ENCODE results near the gene BIRC3. TPM values are rescaled to one million over a fixed set of nuclear protein-coding genes. Genes with fewer than 3 reads are reported as not detected.

Gene BIRC3
- total RNA-seq, 2 experiments from 2014 or later = 135 to 139 TPM

DNA sequence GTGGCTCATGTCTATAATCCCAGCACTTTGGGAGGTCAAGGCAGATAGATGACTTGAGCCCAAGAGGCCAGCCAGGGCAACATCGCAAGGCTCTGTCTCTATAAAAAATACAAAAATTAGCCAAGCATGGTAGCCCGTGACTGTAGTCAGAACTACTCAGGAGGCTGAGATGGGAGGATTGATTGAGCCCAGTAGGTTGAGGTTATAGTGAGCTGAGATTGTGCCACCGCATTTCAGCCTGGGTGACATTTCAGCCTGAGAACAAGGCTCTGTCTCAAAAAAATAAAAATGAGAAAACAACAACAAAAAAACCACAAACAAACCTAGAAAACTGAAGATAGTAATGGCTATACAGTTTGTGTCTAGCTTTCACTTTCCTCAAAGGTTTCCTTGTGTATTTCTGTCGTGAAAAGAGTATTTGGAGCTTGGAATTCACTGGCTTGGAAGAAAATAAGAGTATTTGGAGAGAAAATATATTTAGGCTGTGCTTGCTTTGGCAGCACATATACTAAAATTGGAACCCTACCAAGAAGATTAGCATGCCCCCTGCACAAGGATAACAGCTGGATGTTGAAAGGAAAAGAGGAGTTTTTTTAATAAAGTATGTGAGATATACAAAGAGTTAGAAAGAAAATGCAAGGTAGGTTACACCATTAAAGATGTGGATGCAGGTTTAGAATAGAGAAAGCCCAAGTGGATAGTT lies 3.9 kb upstream of the BIRC3 start:
- DNase-seq = no peak
- Mint-ChIP-seq H3K4me3 (peak overlapping the region; percentile 68), H3K9me3 (no peaks in the 10 kb centered on the region), H3K36me3 (peaks cover 10% of the 10 kb centered on the region), H3K27me3 (no peaks in the 10 kb centered on the region), H3K27ac (peak overlapping the region; percentile 96), H3K4me1 (ENCODE audit: low read depth) (peaks cover 56% of the 10 kb centered on the region)
- ChIA-PET POLR2A (interaction anchor here (1.1 to 1.4 kb wide), 2 partner anchors 13 to 20 kb away, joined by 3 read pairs; no protein-coding TSS in a partner anchor), CTCF (interaction anchor here (1.8 to 13.3 kb wide), 3 partner anchors 8 to 29 kb away, joined by 8 to 288 read pairs (median 10); no protein-coding TSS in a partner anchor)
- intact Hi-C loops (cut with micrococcal nuclease) = no loop called here

DNA sequence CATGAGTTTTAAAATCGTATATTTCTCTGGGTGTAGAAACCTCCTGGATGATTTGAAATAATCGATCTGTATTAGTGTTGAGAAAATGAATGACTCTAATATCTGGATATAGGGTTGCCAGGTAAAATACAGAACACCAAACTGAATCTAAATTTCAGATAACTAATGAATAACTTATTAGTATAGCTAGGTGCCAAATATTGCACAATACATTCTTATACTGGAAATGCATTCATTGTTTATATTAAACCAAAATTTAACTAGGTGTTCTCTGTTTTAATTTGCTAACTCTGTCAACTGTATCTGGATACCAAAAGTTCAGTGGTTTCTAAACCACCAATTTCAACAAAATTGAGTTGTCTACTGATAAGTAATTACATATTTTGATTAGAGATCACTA lies 2.5 kb upstream of the BIRC3 start:
- Mint-ChIP-seq H3K27me3 (no peaks in the 10 kb centered on the region), H3K9me3 (no peaks in the 10 kb centered on the region), H3K27ac (peak overlapping the region; percentile 88), H3K4me1 (ENCODE audit: low read depth) (peaks cover 51% of the 10 kb centered on the region), H3K36me3 (peaks cover 22% of the 10 kb centered on the region), H3K4me3 (peak overlapping the region; percentile 24)
- DNase-seq = no peak
- intact Hi-C loops (cut with micrococcal nuclease) = no loop called here
- POLR2A ChIA-PET = interaction anchor here (1.1 kb wide), 1 partner anchor 14 kb away, joined by 6 read pairs; no protein-coding TSS in a partner anchor
- CTCF ChIA-PET = interaction anchor here (0.7 to 13.3 kb wide), 5 partner anchors 9 to 27 kb away, joined by 3 to 288 read pairs (median 8); no protein-coding TSS in a partner anchor

DNA sequence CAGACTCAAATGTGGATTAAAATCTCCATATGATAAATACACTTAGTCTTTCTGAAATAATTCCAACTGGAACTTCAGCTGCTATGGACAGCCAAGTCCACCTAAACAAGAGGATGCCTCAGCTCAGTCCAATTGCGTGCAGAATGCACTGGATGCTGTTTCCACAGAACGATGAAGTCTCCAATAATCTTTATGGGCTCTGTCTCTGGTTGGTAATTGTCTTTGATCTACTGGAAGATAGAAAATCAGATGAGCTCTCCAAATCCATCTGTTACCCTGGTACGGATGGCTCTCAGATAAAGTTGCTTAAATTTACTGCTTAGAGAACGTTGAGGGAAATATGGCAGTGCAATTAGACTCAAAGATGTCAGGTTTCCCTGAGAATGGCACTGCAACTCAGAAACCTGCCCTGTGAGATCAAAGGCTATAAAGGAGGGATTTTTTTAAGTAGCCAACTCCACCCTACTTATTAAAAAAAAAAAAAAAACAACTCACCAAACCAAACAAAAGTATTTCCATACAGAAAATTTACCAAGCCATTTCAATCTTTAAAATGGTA lies 859 bp upstream of the BIRC3 start:
- peak overlapping the region; percentile 100 for H3K27ac Mint-ChIP-seq
- ChIA-PET CTCF (interaction anchor here (0.8 to 13.3 kb wide), 4 partner anchors 9 to 103 kb away, joined by 3 to 288 read pairs (median 6); no protein-coding TSS in a partner anchor), POLR2A (interaction anchor here (1.5 to 3.2 kb wide), 2 partner anchors 9 to 22 kb away, joined by 3 to 19 read pairs; no protein-coding TSS in a partner anchor)
- peaks cover 36% of the 10 kb centered on the region for H3K36me3 Mint-ChIP-seq
- DNase-seq = no peak
- no peaks in the 10 kb centered on the region for H3K9me3 Mint-ChIP-seq
- intact Hi-C loops (cut with micrococcal nuclease) = no loop called here
- peaks cover 52% of the 10 kb centered on the region for H3K4me1 Mint-ChIP-seq (ENCODE audit: low read depth)
- H3K4me3 Mint-ChIP-seq = peak overlapping the region; percentile 95
- H3K27me3 Mint-ChIP-seq = no peaks in the 10 kb centered on the region

DNA sequence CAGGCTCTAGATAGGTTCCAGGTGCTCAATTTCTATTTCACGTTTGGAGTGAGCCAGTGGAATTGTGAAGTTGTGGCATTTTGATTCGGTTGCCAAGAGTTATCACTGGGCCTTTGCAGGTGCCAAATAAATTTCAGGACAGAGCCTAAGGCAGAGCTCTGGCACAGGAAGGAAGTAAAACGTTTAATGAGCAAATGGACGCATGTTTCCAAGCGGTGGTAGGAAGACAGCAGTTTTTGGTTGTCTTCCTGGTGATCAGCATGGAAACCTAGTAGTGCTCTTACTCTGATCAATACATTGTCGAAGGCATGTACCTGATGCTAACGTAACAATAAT lies 452 bp downstream of the BIRC3 start:
- H3K27ac Mint-ChIP-seq = peak overlapping the region; percentile 100
- peaks cover 55% of the 10 kb centered on the region for H3K4me1 Mint-ChIP-seq (ENCODE audit: low read depth)
- H3K27me3 Mint-ChIP-seq = no peaks in the 10 kb centered on the region
- CTCF ChIA-PET = interaction anchor here (0.9 to 13.3 kb wide), 12 partner anchors 9 to 349 kb away, joined by 3 to 288 read pairs (median 7); no protein-coding TSS in a partner anchor
- intact Hi-C loops (cut with micrococcal nuclease) = loop anchor here (1.0 kb wide), 7 partner anchors 11 to 792 kb away; partner anchors contain the start of genes BIRC2 and DYNC2H1
- POLR2A ChIA-PET = interaction anchor here (0.5 to 3.2 kb wide), 8 partner anchors 9 to 272 kb away, joined by 3 to 19 read pairs (median 6); partner anchors contain the start of gene BIRC2
- H3K36me3 Mint-ChIP-seq = peaks cover 49% of the 10 kb centered on the region
- DNase-seq = no peak
- no peaks in the 10 kb centered on the region for H3K9me3 Mint-ChIP-seq
- peak overlapping the region; percentile 95 for H3K4me3 Mint-ChIP-seq

DNA sequence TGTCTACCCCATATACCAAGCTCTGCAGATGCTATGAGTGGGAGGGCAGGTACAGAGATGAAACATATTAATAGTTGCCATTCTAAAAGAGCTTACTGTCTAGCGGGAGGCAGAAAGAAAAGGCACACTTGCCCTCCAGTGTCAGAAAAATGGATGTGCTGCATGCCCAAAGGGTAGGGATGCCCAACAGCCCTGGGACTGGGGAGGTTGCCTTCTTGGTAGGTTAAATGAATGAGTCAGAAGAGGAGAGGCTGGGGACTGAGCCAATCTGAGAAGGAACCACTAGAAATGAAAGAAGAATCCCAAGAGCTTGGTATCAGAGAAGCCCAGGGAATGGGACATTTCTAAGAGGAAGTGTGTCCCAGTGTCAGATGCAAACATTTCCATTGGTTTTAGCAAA lies 1.2 kb downstream of the BIRC3 start:
- intact Hi-C loops (cut with micrococcal nuclease) = loop anchor here (1.0 kb wide), 2 partner anchors 24 to 30 kb away; no protein-coding TSS in a partner anchor
- CTCF ChIA-PET = interaction anchor here (0.6 to 13.3 kb wide), 16 partner anchors 9 to 348 kb away, joined by 3 to 288 read pairs (median 5); no protein-coding TSS in a partner anchor

DNA sequence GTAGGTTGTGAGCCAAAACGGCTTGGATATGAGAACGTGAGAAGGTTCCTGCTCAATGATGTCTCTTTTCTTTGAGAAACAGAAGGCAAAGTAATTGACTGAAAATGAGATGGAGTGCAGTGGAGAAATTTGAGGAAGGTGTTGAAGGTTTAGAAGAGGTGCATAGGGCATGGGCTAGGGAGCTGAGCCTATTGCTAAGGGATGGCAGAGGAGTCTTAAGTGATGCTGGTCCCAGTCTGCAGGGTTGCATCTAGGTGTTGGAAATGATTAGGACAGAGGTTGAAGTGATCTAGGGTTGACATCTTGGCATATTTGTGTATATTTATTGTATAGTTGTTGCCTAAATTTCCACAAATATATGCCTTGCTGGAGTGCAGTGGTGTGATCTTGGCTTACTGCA lies 2.3 kb downstream of the BIRC3 start:
- POLR2A ChIA-PET = interaction anchor here (0.6 to 1.3 kb wide), 4 partner anchors 8 to 26 kb away, joined by 3 to 4 read pairs (median 3); no protein-coding TSS in a partner anchor

More for the DNA sequence above, 1.2 kb downstream of the BIRC3 start:
- Mint-ChIP-seq H3K4me3 (peak overlapping the region; percentile 95), H3K27me3 (no peaks in the 10 kb centered on the region), H3K4me1 (ENCODE audit: low read depth) (peaks cover 55% of the 10 kb centered on the region), H3K9me3 (no peaks in the 10 kb centered on the region), H3K36me3 (peaks cover 52% of the 10 kb centered on the region), H3K27ac (peak overlapping the region; percentile 100)
- peak; percentile 83 for DNase-seq
- POLR2A ChIA-PET = interaction anchor here (1.0 to 3.2 kb wide), 8 partner anchors 9 to 271 kb away, joined by 3 to 19 read pairs (median 6); partner anchors contain the start of gene BIRC2

DNA sequence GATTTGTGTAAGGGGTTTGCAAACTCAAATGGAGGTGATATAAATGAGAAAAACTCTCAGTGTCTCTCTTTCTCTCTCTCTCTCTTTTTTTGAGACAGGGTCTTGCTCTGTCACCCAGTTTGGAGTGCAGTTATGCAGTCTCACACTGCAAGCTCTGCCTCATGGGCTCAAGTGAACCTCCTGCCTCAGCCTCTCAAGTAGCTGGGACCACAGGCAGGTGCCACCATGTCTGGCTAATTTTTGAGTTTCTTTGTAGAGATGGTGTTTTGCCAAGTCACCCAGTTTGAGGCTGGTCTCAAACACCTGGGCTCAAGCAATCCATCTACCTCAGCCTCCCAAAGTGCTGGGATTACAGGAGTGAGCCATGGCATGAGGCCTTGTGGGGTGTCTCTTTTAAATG lies 2.9 kb downstream of the BIRC3 start:
- ChIA-PET POLR2A (interaction anchor here (0.7 to 1.3 kb wide), 3 partner anchors 9 to 26 kb away, joined by 3 to 4 read pairs (median 3); no protein-coding TSS in a partner anchor), CTCF (interaction anchor here (1.2 to 13.3 kb wide), 5 partner anchors 12 to 28 kb away, joined by 5 to 288 read pairs (median 15); no protein-coding TSS in a partner anchor)
- intact Hi-C loops (cut with micrococcal nuclease) = loop anchor here (10.0 kb wide), 1 partner anchor 405 kb away; the partner anchor contains the start of genes ANGPTL5 and CEP126
- H3K9me3 Mint-ChIP-seq = no peaks in the 10 kb centered on the region
- H3K27me3 Mint-ChIP-seq = no peaks in the 10 kb centered on the region
- H3K4me1 Mint-ChIP-seq (ENCODE audit: low read depth) = peaks cover 55% of the 10 kb centered on the region
- DNase-seq = no peak
- H3K36me3 Mint-ChIP-seq = peaks cover 64% of the 10 kb centered on the region
- peak overlapping the region; percentile 100 for H3K27ac Mint-ChIP-seq
- peak overlapping the region; percentile 95 for H3K4me3 Mint-ChIP-seq

More for the DNA sequence above, 2.3 kb downstream of the BIRC3 start:
- CTCF ChIA-PET = interaction anchor here (0.7 to 13.3 kb wide), 7 partner anchors 12 to 68 kb away, joined by 3 to 288 read pairs (median 6); no protein-coding TSS in a partner anchor
- no peaks in the 10 kb centered on the region for H3K27me3 Mint-ChIP-seq
- intact Hi-C loops (cut with micrococcal nuclease) = no loop called here
- peaks cover 58% of the 10 kb centered on the region for H3K36me3 Mint-ChIP-seq
- peak overlapping the region; percentile 95 for H3K4me3 Mint-ChIP-seq
- H3K27ac Mint-ChIP-seq = peak overlapping the region; percentile 100
- H3K4me1 Mint-ChIP-seq (ENCODE audit: low read depth) = peaks cover 53% of the 10 kb centered on the region
- DNase-seq = no peak
- no peaks in the 10 kb centered on the region for H3K9me3 Mint-ChIP-seq

- Mint-ChIP-seq H3K4me1 (ENCODE audit: low read depth) (peaks cover 50% of the 10 kb centered on the region), H3K36me3 (peaks cover 64% of the 10 kb centered on the region), H3K27me3 (no peaks in the 10 kb centered on the region), H3K9me3 (no peaks in the 10 kb centered on the region), H3K27ac (peak overlapping the region; percentile 100), H3K4me3 (peak overlapping the region; percentile 95)
- POLR2A ChIA-PET = interaction anchor here (1.1 to 1.3 kb wide), 2 partner anchors 12 to 27 kb away, joined by 3 to 4 read pairs; no protein-coding TSS in a partner anchor
- CTCF ChIA-PET = interaction anchor here (1.2 to 13.3 kb wide), 4 partner anchors 15 to 29 kb away, joined by 5 to 288 read pairs (median 29); no protein-coding TSS in a partner anchor
- no peak for DNase-seq
- intact Hi-C loops (cut with micrococcal nuclease) = loop anchor here (10.0 kb wide), 1 partner anchor 406 kb away; the partner anchor contains the start of genes ANGPTL5 and CEP126
Measured at GRCh38 chr11:102320679-102321078, 3.4 kb downstream of the BIRC3 start.

GRCh38 chr11:102322560-102322959 lies 5.3 kb downstream of the BIRC3 start:
- Mint-ChIP-seq H3K4me1 (ENCODE audit: low read depth) (peaks cover 48% of the 10 kb centered on the region), H3K36me3 (peaks cover 70% of the 10 kb centered on the region), H3K27me3 (no peaks in the 10 kb centered on the region), H3K27ac (peak overlapping the region; percentile 92), H3K4me3 (peak overlapping the region; percentile 65), H3K9me3 (no peaks in the 10 kb centered on the region)
- intact Hi-C loops (cut with micrococcal nuclease) = loop anchor here (10.0 kb wide), 1 partner anchor 408 kb away; the partner anchor contains the start of genes ANGPTL5 and CEP126
- CTCF ChIA-PET = interaction anchor here (5.0 to 13.3 kb wide), 2 partner anchors 19 to 31 kb away, joined by 52 to 288 read pairs; no protein-coding TSS in a partner anchor
- POLR2A ChIA-PET = no interaction called here
- DNase-seq = no peak

GRCh38 chr11:102323542-102324251 lies 6.4 kb downstream of the BIRC3 start:
- DNase-seq = no peak
- Mint-ChIP-seq H3K4me3 (no peak overlapping the region), H3K27me3 (no peaks in the 10 kb centered on the region), H3K36me3 (peaks cover 73% of the 10 kb centered on the region), H3K4me1 (ENCODE audit: low read depth) (peaks cover 51% of the 10 kb centered on the region), H3K9me3 (no peaks in the 10 kb centered on the region), H3K27ac (peak overlapping the region; percentile 72)
- ChIA-PET CTCF (interaction anchor here (1.2 to 2.2 kb wide), 5 partner anchors 17 to 289 kb away, joined by 3 to 20 read pairs (median 7); no protein-coding TSS in a partner anchor), POLR2A (interaction anchor here (0.8 kb wide), 1 partner anchor 28 kb away, joined by 3 read pairs; no protein-coding TSS in a partner anchor)
- intact Hi-C loops (cut with micrococcal nuclease) = loop anchor here (10.0 kb wide), 1 partner anchor 409 kb away; the partner anchor contains the start of genes ANGPTL5 and CEP126

Data from activated CD4-positive, alpha-beta memory T cell treated with anti-CD3 and anti-CD28 coated beads for 36 hours (primary cell).